Stimulated activated CD8-positive, alpha-beta memory T cell treated with anti-CD3 and anti-CD28 coated beads, Interleukin-12 subunit alpha, Interleukin-12 subunit beta, amount 100 ng/mL, for 4 hours (primary cell): ENCODE data around the gene KDM6B.

Experiments used
- DNase-seq: peaks from one replicate; pipeline ENCODE4 v3.0.0-alpha.2; 2020; ENCODE audit warnings: low read depth

Gene KDM6B

GRCh38 chr17:7823581-7824001 lies 10.4 kb upstream of the KDM6B start:
- no peak for DNase-seq

- DNase-seq, result no peak
These were observed 9.7 kb upstream of the KDM6B start for GRCh38 chr17:7824021-7824924.

DNA sequence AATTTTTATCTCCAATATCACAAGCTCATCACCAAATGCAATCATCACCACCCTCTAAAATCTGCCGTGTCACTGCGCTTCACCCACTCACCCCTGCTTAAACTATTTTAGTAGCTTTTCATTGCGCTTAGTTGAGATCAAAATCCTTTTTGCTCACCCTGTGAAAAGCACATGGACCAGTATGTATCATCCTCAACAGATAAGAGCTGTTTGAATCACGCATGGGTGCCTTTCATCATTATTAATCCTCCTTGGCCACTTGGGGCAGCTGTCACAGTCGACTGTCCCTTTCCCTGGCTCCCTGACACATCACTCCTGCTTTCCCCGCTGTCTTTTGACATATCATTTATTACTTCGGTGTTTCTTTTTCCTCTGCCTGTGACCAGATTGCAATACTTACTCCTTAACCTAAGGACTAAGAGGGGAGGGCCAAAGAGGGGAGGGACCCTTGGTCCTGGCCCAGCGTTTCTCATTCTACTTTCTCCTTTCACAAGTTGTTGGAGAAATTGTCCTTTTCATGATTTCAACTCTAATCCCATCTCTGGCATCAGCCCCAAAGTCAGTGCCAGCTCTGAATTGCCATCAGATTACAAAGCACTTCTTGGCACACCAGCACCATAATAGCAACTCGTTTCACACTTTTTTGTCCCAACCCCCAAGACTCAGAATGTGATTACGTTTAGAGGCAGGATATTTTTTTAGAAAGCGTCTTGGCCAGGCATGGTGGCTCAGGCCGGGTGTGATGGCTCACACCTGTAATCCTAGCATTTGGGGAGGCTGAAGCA lies 8.6 kb upstream of the KDM6B start:
- DNase-seq, result no peak

DNA sequence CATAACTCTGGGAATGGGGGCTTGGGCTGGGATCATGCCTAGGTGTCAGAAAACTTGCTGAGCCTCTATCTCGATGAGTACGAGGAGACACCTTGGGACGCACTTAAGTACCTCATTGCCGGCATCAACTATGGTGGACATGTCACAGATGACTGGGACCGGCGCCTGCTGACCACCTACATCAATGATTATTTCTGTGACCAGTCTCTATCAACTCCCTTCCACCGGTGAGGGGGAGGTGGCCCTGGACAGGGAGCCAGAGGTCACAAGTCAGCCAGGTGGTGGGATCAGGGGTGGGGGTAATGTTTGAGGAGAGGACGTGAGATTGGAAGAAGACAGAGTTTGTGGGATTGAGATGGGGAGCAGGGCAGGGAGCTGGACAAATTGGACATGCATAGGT lies 3.4 kb upstream of the KDM6B start:
- DNase-seq, result no peak

- no peak for DNase-seq
These were observed 2.8 kb upstream of the KDM6B start for GRCh38 chr17:7831233-7831632.

DNA sequence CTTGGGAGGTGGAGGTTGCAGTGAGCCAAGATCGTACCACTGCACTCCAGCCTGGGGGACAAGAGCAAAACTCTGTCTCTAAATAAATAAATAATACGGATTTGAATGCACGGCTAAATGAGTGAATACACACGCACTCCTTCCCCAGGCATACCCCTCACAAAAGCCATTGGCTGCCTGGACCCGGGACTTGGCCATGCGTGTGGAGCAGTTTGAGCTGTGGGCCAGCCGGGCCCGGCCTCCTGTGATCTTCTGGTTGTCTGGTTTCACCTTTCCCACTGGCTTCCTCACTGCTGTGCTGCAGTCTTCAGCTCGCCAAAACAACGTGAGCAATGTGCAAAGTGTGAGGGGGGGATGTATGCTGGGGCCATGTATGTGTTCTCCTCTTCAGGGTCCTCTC lies 1.6 kb upstream of the KDM6B start:
- DNase-seq, result no peak

- DNase-seq, result no peak
These were observed 814 bp upstream of the KDM6B start for GRCh38 chr17:7833011-7833794.

GRCh38 chr17:7834542-7834956 lies 532 bp downstream of the KDM6B start:
- no peak for DNase-seq

GRCh38 chr17:7834957-7835813 lies 1.2 kb downstream of the KDM6B start:
- DNase-seq, result peak; percentile 83

GRCh38 chr17:7835814-7836595 lies 2.0 kb downstream of the KDM6B start:
- no peak for DNase-seq

DNA sequence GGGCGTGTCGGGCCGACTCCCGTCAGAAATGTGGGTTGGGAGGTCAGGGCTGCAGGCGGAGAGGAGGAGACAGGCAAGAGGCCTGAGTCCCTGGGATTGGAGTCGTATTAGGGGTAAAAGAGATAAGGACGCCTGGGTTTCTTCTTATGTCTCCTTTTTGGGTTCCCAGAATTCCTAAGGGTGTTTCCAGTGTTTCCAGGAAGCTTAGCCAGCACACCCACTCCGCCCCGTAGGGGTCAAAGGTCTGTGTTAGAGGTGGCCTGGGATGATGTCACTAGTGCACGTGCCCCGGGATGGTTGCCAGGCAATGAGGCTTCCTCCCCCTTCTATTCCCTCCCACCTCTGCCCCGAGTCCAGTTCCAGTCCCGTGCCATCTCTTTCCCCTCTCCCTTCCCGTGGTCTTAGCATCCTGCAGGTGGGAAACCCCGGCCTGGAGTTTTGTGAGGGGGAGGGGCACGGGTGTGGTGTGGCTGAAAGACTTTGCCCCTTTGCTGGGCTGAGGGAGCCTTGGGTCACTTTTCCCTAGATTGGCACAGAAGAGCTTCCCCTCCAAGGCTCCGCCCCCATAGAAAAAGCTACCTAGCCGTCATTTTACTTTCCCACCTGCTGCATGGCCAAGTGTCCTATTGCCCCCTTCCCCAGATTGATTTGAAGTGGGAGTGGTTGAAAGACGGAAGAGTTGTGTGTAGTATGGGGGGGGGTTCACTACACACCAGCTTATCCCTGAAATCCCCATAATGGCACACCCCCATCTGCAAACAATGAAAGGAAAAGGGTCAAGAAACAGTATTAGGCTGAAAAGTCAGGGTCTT lies 2.8 kb downstream of the KDM6B start:
- DNase-seq, result no peak

GRCh38 chr17:7837408-7838088 lies 3.5 kb downstream of the KDM6B start:
- no peak for DNase-seq

- no peak for DNase-seq
These were observed 4.4 kb downstream of the KDM6B start for GRCh38 chr17:7838090-7839075.

GRCh38 chr17:7839190-7839875 lies 5.3 kb downstream of the KDM6B start:
- no peak for DNase-seq

DNA sequence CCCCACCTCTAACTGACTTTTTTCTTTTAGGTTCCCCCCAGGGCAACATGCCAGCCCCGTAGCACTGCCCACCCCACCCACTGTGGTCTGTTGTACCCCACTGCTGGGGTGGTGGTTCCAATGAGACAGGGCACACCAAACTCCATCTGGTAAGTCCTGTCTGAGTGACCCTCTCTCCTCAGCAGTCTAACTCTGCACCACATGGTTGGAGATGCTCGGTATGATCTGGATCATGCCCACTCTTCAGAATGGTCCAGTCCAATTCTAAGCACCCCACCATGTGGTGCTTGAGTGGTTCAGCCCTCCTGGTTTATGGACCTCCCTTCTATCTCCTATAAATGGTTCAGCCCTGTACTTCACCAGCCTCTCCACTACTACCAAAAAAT lies 5.9 kb downstream of the KDM6B start:
- no peak for DNase-seq

- DNase-seq, result no peak
These were observed 6.4 kb downstream of the KDM6B start for GRCh38 chr17:7840441-7840840.

- DNase-seq, result no peak
These were observed 6.9 kb downstream of the KDM6B start for GRCh38 chr17:7840875-7841274.
